ENCODE data around the gene PSPH.
"Not testable (repeated sequence)": the region's sequence is repeated elsewhere in the genome, so short reads cannot be mapped to it uniquely, and the experiment has no call there.

PSPH gene

GRCh38 chr7:56051339-56052191 lies at the start of gene PSPH, which contains the start of gene CCT6A:
TSS of gene PSPH (minus strand) at chr7:56051444. CDS start at chr7:56021212, 30,232 bp downstream.
TSS of gene CCT6A (plus strand) at chr7:56051765. CDS start at chr7:56051849, 84 bp downstream.
- no peak for TF ChIP-seq CTCF (IDR thresholded peaks at IDR 0.05; ENCODE audit: extremely low read depth, insufficient read depth, missing control alignments)
- in situ Hi-C loops (cut with MboI; ENCODE audit: low pct_unique_long_range_greater_than_20kb, low sequenced_read_pairs, unreplicated experiment): no loop called here
- DNase-seq (ENCODE audit: low spot score): peak; percentile 95

DNA sequence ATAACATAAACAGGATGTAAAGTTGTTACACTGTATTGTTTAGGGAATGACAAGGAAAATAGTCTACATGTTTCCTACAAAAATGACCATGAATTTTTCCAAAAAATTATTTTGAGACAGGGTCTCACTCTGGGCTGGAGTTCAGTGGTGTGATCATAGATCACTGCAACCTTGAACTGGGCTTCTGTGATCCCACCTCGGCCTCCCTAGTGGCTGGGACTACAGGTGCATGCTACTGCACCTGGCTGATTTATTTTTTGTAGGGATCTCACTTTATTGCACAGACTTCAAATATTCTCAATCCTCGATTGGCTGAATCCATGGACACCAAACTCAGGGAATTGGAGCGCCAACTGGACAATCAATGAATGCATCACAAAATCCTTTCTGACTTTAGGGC lies 48.4 kb upstream of the PSPH start:
- DNase-seq (ENCODE audit: low spot score): no peak
- no peak for TF ChIP-seq CTCF (IDR thresholded peaks at IDR 0.05; ENCODE audit: extremely low read depth, insufficient read depth, missing control alignments)
- in situ Hi-C loops (cut with MboI; ENCODE audit: low pct_unique_long_range_greater_than_20kb, low sequenced_read_pairs, unreplicated experiment): loop anchor here (25.0 kb wide), 1 partner anchor 462 kb away; no protein-coding TSS in a partner anchor

DNA sequence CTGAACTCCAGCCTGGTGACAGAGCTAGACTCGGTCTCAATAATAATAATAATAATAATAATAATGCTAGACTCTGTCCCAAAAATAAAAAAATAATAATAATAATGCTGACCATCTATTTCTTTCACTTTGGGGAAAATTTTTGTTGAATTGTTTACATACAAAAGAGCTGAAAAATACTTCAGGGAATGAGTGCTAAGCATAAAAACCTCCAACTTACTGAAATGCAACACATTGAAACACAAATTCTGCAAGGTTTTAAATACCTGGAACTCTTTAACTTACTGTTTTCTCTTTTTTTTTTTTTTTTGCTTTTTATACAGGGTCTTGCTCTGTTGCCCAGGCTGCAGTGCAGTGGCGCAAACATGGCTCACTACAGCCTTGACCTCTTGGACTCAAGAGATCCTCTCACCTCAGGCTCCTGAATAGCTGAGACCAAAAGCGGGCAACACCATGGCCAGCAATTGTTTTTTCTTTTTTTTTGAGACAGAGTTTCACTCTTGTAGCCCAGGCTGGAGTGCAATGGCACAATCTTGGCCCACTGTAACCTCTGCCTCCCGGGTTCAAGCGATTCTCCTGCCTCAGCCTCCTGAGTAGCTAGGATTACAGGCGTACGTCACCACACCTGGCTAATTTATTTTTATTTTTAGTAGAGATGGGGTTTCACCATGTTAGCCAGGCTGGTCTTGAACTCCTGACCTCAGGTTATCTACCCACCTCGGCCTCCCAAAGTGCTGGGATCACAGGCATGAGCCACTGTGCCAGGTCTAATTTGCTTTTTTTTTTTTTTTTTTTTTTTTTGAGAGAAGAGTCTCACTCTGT lies 47.2 kb upstream of the PSPH start:
- DNase-seq (ENCODE audit: low spot score): not testable (repeated sequence)
- in situ Hi-C loops (cut with MboI; ENCODE audit: low pct_unique_long_range_greater_than_20kb, low sequenced_read_pairs, unreplicated experiment): loop anchor here (25.0 kb wide), 1 partner anchor 461 kb away; no protein-coding TSS in a partner anchor

DNA sequence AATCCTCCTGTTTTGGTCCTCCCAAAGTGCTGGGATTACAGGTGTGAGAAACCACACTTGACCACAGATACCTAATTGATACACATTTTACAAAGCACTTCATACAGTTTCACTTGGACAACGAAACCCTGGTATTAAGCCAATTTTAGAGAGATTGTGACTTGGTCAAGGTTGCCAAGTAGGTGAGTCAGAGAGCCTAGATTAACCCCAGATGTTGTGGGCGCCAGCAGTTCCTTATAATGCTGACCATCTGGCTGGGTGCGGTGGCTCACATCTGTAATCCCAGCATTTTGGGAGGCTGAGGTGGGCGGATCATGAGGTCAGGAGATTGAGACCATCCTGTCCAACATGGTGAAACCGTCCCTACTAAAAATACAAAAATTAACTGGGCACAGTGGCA lies 46.5 kb upstream of the PSPH start:
- in situ Hi-C loops (cut with MboI; ENCODE audit: low pct_unique_long_range_greater_than_20kb, low sequenced_read_pairs, unreplicated experiment): loop anchor here (25.0 kb wide), 1 partner anchor 460 kb away; no protein-coding TSS in a partner anchor
- no peak for TF ChIP-seq CTCF (IDR thresholded peaks at IDR 0.05; ENCODE audit: extremely low read depth, insufficient read depth, missing control alignments)
- no peak for DNase-seq (ENCODE audit: low spot score)

- DNase-seq (ENCODE audit: low spot score): no peak
- in situ Hi-C loops (cut with MboI; ENCODE audit: low pct_unique_long_range_greater_than_20kb, low sequenced_read_pairs, unreplicated experiment): loop anchor here (25.0 kb wide), 1 partner anchor 456 kb away; no protein-coding TSS in a partner anchor
- peak; percentile 24 for TF ChIP-seq CTCF (IDR thresholded peaks at IDR 0.05; ENCODE audit: extremely low read depth, insufficient read depth, missing control alignments)
These were observed 41.7 kb upstream of the PSPH start, which contains the start of gene PHKG1 for GRCh38 chr7:56092789-56093531. TSS of gene PHKG1 (minus strand) at chr7:56092952. CDS start at chr7:56088941, 4,011 bp downstream.

- in situ Hi-C loops (cut with MboI; ENCODE audit: low pct_unique_long_range_greater_than_20kb, low sequenced_read_pairs, unreplicated experiment): loop anchor here (25.0 kb wide), 1 partner anchor 455 kb away; no protein-coding TSS in a partner anchor
- DNase-seq (ENCODE audit: low spot score): not testable (repeated sequence)
These were observed 41.1 kb upstream of the PSPH start for GRCh38 chr7:56092388-56092787.

DNA sequence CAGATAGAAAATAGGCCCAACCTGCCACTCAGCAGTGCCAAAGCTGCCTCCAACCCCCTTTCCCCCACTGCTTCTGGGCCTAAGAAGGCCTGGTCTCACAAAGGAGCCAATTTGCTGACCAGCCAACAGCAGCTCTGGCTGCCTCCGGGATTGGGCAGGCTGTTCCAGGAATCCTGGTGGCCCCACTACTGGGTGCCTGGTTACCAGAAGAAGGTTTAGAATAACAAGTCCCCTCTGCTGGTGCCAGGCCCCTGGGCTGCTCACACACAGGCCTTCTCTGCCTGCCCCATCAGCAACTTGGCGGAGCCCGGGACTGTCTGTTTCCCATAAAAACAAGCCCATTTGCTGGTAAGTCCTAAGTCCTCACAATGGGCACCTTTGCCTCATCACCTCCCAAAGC lies 40.3 kb upstream of the PSPH start:
- no peak for TF ChIP-seq CTCF (IDR thresholded peaks at IDR 0.05; ENCODE audit: extremely low read depth, insufficient read depth, missing control alignments)
- no peak for DNase-seq (ENCODE audit: low spot score)
- in situ Hi-C loops (cut with MboI; ENCODE audit: low pct_unique_long_range_greater_than_20kb, low sequenced_read_pairs, unreplicated experiment): loop anchor here (25.0 kb wide), 1 partner anchor 454 kb away; no protein-coding TSS in a partner anchor

Measured in GM13977 (cell line).